Measurements from ENCODE around the gene FZD1. TPM values are rescaled to one million over a fixed set of nuclear protein-coding genes. Genes with fewer than 3 reads are reported as not detected.

The FZD1 gene
- total and polyA plus RNA-seq, 2 of the 13 experiments (the other 11 are each of a cell fraction or from before 2014, with no cell fraction given): 0.22 to 0.80 TPM

- no peak for TF ChIP-seq ZHX2 (IDR thresholded peaks at IDR 0.05; ENCODE audit: low read depth)
- TF ChIP-seq ZHX2 (CRISPR knock-in tag; IDR thresholded peaks at IDR 0.05; ENCODE audit: borderline replicate concordance): no peak
- no peak for TF ChIP-seq ZC3H13 (CRISPR knock-in tag; IDR thresholded peaks at IDR 0.05)
- TF ChIP-seq ZNF652 (CRISPR knock-in tag; IDR thresholded peaks at IDR 0.05; ENCODE audit: borderline replicate concordance, low read depth): no peak
Measured at GRCh38 chr7:91235211-91235832, 28.9 kb upstream of the FZD1 start (continued).

- H3K4me2 ChIP-seq (ENCODE audit: low read depth, low read length): no peak overlapping the region
- H3K79me2 ChIP-seq (ENCODE audit: insufficient read depth, low read length): no peaks in the 10 kb centered on the region
- ChIA-PET POLR2A (no interaction called here), CTCF (ENCODE audit: low intra/inter-chr PET ratio, low total read pairs) (no interaction called here)
- 45% methylated on average over 2 of the region's 2 CpGs for WGBS (ENCODE audit: low lambda C conversion rate)
- no peak overlapping the region for H3K9ac ChIP-seq (ENCODE audit: insufficient read depth, low read depth, low read length)
- DNase-seq (ENCODE audit: low spot score) (no peak), FAIRE-seq (no peak), ATAC-seq (no peak)
- no peaks in the 10 kb centered on the region for H3K9me3 ChIP-seq (ENCODE audit: low read length)
- no peaks in the 10 kb centered on the region for H3K36me3 ChIP-seq (replicated peaks in 1 of 2; ENCODE audit: control insufficient read depth in 1 of 2, insufficient read depth in 2 of 2, low read length in 2 of 2)
- peaks cover 16% of the 10 kb centered on the region for H3K4me1 ChIP-seq (ENCODE audit: insufficient read depth, low read length)
- H4K20me1 ChIP-seq (ENCODE audit: insufficient read depth, low read length): no peaks in the 10 kb centered on the region
- intact Hi-C loops (cut with micrococcal nuclease; ENCODE audit: unreplicated experiment): no loop called here
- H2AFZ ChIP-seq (ENCODE audit: low read length): no peak overlapping the region
- BruUV-seq (replicated peaks): no TSS peak
- H3K27ac ChIP-seq (ENCODE audit: extremely low read length, insufficient read depth, low read length): no peak overlapping the region
- in situ Hi-C loops (cut with HindIII; ENCODE audit: extremely low pct_ligation_motif_present, low pct_unique_long_range_greater_than_20kb): no loop called here
- H3K27me3 ChIP-seq (ENCODE audit: control insufficient read depth in 1 of 2, insufficient read depth in 2 of 2, low read length in 2 of 2): no peaks in the 10 kb centered on the region
- no peak overlapping the region for H3K4me3 ChIP-seq (replicated peaks in 1 of 3; ENCODE audit: insufficient read depth in 1 of 3, low read depth in 2 of 3, low read length in 3 of 3)
- TF ChIP-seq, protein P1, sequence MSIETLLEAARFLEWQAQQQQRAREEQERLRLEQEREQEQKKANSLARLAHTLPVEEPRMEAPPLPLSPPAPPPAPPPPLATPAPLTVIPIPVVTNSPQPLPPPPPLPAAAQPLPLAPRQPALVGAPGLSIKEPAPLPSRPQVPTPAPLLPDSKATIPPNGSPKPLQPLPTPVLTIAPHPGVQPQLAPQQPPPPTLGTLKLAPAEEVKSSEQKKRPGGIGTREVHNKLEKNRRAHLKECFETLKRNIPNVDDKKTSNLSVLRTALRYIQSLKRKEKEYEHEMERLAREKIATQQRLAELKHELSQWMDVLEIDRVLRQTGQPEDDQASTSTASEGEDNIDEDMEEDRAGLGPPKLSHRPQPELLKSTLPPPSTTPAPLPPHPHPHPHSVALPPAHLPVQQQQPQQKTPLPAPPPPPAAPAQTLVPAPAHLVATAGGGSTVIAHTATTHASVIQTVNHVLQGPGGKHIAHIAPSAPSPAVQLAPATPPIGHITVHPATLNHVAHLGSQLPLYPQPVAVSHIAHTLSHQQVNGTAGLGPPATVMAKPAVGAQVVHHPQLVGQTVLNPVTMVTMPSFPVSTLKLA (IDR thresholded peaks at IDR 0.05): no peak
- no peak for TF ChIP-seq NFIB (CRISPR knock-in tag; IDR thresholded peaks at IDR 0.05; ENCODE audit: borderline replicate concordance)
- TF ChIP-seq NFRKB (IDR thresholded peaks at IDR 0.05): no peak
- TF ChIP-seq ZSCAN25 (CRISPR knock-in tag; IDR thresholded peaks at IDR 0.05): no peak
- TF ChIP-seq TBX3 (IDR thresholded peaks at IDR 0.05; ENCODE audit: borderline replicate concordance): no peak
- no peak for TF ChIP-seq ZNF563 (CRISPR knock-in tag; IDR thresholded peaks at IDR 0.05)
- no peak for TF ChIP-seq BRD4 (CRISPR knock-in tag; IDR thresholded peaks at IDR 0.05)
- no peak for TF ChIP-seq ZNF703 (CRISPR knock-in tag; IDR thresholded peaks at IDR 0.05; ENCODE audit: borderline replicate concordance)
- no peak for TF ChIP-seq KDM5A (IDR thresholded peaks at IDR 0.05; ENCODE audit: borderline replicate concordance, low read length)
Measured at GRCh38 chr7:91239171-91239604, 25.0 kb upstream of the FZD1 start.
